A673 (cell line): ENCODE measurements around the gene TJP1.

ENCODE experiments used
- CTCF ChIP-seq: fragments of 300-800, 200-600 bp; sonication (generic); conservative IDR thresholded peaks from 2 replicates; pipeline ENCODE4 v1.5.1; 2017; ENCODE audit warnings: low read depth, mild to moderate bottlenecking, antibody characterized with exemption, low read length, moderate library complexity, mixed read lengths
- EZH2 ChIP-seq: fragments of 200-600 bp; sonication (generic); IDR thresholded peaks from 2 replicates; pipeline ENCODE4 v1.6.1; 2017; ENCODE audit warnings: borderline replicate concordance, low read depth, mild to moderate bottlenecking, mixed read lengths, antibody characterized with exemption, low read length; ENCODE audit not compliant: poor library complexity, severe bottlenecking

GRCh38 chr15:29747837-29748417, 74.3 kb downstream of the TJP1 start:
- TF ChIP-seq CTCF (peak; percentile 68), EZH2 (no peak)
